ENCODE results near the gene IER3IP1. TPM values are rescaled to one million over a fixed set of nuclear protein-coding genes. Genes with fewer than 3 reads are reported as not detected.
"Not testable (repeated sequence)": the region's sequence is repeated elsewhere in the genome, so short reads cannot be mapped to it uniquely, and the experiment has no call there.

Gene IER3IP1
- polyA plus RNA-seq, 4 donors: 32.5 to 39.8 (median 38.3) TPM

GRCh38 chr18:47163241-47163640, 12.9 kb downstream of the IER3IP1 start:
- no peak for DNase-seq (ENCODE audit: low read depth in 4 of 4, low spot score in 2 of 4)

GRCh38 chr18:47160256-47160655, 15.9 kb downstream of the IER3IP1 start:
- DNase-seq (ENCODE audit: low read depth in 4 of 4, low spot score in 2 of 4): no peak

- not testable (repeated sequence) for DNase-seq (ENCODE audit: low read depth in 4 of 4, low spot score in 2 of 4)
Observed at GRCh38 chr18:47158404-47158803, 17.8 kb downstream of the IER3IP1 start.

- no peak for DNase-seq (ENCODE audit: low read depth in 4 of 4, low spot score in 2 of 4)
Observed at GRCh38 chr18:47151439-47151838, 24.7 kb downstream of the IER3IP1 start.

- no peak for DNase-seq (ENCODE audit: low read depth in 4 of 4, low spot score in 2 of 4)
Observed at GRCh38 chr18:47150824-47151366, 25.3 kb downstream of the IER3IP1 start.

GRCh38 chr18:47150029-47150823, 25.9 kb downstream of the IER3IP1 start, which contains the start of gene HDHD2:
TSS of gene HDHD2 (minus strand) at chr18:47150500. CDS start at chr18:47136439, 14,061 bp downstream.
- DNase-seq (ENCODE audit: low read depth in 4 of 4, low spot score in 2 of 4): peak; percentile 59 to 79 (median 70)

- peak in 1 of 4 donors; percentile 32 for DNase-seq (ENCODE audit: low read depth in 4 of 4, low spot score in 2 of 4)
Observed at GRCh38 chr18:47149457-47150028, 26.6 kb downstream of the IER3IP1 start.

- no peak for DNase-seq (ENCODE audit: low read depth in 4 of 4, low spot score in 2 of 4)
Observed at GRCh38 chr18:47146206-47146605, 30.0 kb downstream of the IER3IP1 start.

- DNase-seq (ENCODE audit: low read depth in 4 of 4, low spot score in 2 of 4): no peak
Observed at GRCh38 chr18:47143899-47144485, 32.2 kb downstream of the IER3IP1 start.

GRCh38 chr18:47143153-47143552, 33.0 kb downstream of the IER3IP1 start:
- DNase-seq (ENCODE audit: low read depth in 4 of 4, low spot score in 2 of 4): no peak

GRCh38 chr18:47141289-47141688, 34.9 kb downstream of the IER3IP1 start:
- no peak for DNase-seq (ENCODE audit: low read depth in 4 of 4, low spot score in 2 of 4)

GRCh38 chr18:47121146-47121545, 55.0 kb downstream of the IER3IP1 start:
- no peak for DNase-seq (ENCODE audit: low read depth in 4 of 4, low spot score in 2 of 4)

GRCh38 chr18:47120428-47120827, 55.7 kb downstream of the IER3IP1 start:
- no peak for DNase-seq (ENCODE audit: low read depth in 4 of 4, low spot score in 2 of 4)

GRCh38 chr18:47118981-47119380, 57.2 kb downstream of the IER3IP1 start:
- DNase-seq (ENCODE audit: low read depth in 4 of 4, low spot score in 2 of 4): no peak

GRCh38 chr18:47115205-47115604, 61.0 kb downstream of the IER3IP1 start:
- DNase-seq (ENCODE audit: low read depth in 4 of 4, low spot score in 2 of 4): no peak

GRCh38 chr18:47113796-47114540, 62.2 kb downstream of the IER3IP1 start:
- DNase-seq (ENCODE audit: low read depth in 4 of 4, low spot score in 2 of 4): no peak

GRCh38 chr18:47110492-47111274, 65.5 kb downstream of the IER3IP1 start:
- DNase-seq (ENCODE audit: low read depth in 4 of 4, low spot score in 2 of 4): no peak

- no peak for DNase-seq (ENCODE audit: low read depth in 4 of 4, low spot score in 2 of 4)
Observed at GRCh38 chr18:47109720-47110119, 66.4 kb downstream of the IER3IP1 start.

- no peak for DNase-seq (ENCODE audit: low read depth in 4 of 4, low spot score in 2 of 4)
Observed at GRCh38 chr18:47108998-47109405, 67.2 kb downstream of the IER3IP1 start.

GRCh38 chr18:47108373-47108772, 67.8 kb downstream of the IER3IP1 start:
- no peak for DNase-seq (ENCODE audit: low read depth in 4 of 4, low spot score in 2 of 4)
